KMS-11 (cell line): ENCODE measurements around the gene GARS1.

Experiments
- H2AFZ ChIP-seq: fragments of 200-600 bp; sonication (generic); 2 replicates; pipeline ENCODE4 v1.6.1; 2016; ENCODE audit warnings: antibody characterized with exemption, mixed run types, low read depth
- H3K27ac ChIP-seq: fragments of 200-600 bp; sonication (generic); 2 replicates; pipeline ENCODE4 v1.6.1; 2016; ENCODE audit warnings: mild to moderate bottlenecking, mixed run types
- H3K27me3 ChIP-seq: fragments of 200-600 bp; sonication (generic); 2 replicates; pipeline ENCODE4 v1.6.1; 2017; ENCODE audit warnings: mild to moderate bottlenecking, low read depth, mixed run types, moderate library complexity; ENCODE audit not compliant: insufficient read depth
- H3K36me3 ChIP-seq: fragments of 200-600 bp; sonication (generic); 2 replicates; pipeline ENCODE4 v1.6.1; 2017; ENCODE audit warnings: mild to moderate bottlenecking, mixed run types; ENCODE audit not compliant: insufficient read depth
- H3K4me1 ChIP-seq: fragments of 200-600 bp; sonication (generic); 2 replicates; pipeline ENCODE4 v1.6.1; 2016; ENCODE audit warnings: mild to moderate bottlenecking, low read depth, mixed run types; ENCODE audit not compliant: poor library complexity, severe bottlenecking
- H3K4me2 ChIP-seq: fragments of 200-600 bp; sonication (generic); 2 replicates; pipeline ENCODE4 v1.7.0; 2016; ENCODE audit warnings: mild to moderate bottlenecking, mixed run types
- H3K4me3 ChIP-seq: fragments of 200-600 bp; sonication (generic); IDR thresholded peaks from 2 replicates; pipeline ENCODE4 v1.6.1; 2017; ENCODE audit warnings: low read depth, low read length, mixed read lengths; ENCODE audit not compliant: insufficient read depth
- H3K79me2 ChIP-seq: fragments of 200-600 bp; sonication (generic); 2 replicates; pipeline ENCODE4 v1.6.1; 2016; ENCODE audit warnings: low read depth, mixed run types; ENCODE audit not compliant: insufficient read depth
- H3K9ac ChIP-seq: fragments of 200-600 bp; sonication (generic); 2 replicates; pipeline ENCODE4 v1.6.1; 2016; ENCODE audit warnings: mild to moderate bottlenecking, mixed run types
- H4K20me1 ChIP-seq: fragments of 200-600 bp; sonication (generic); 2 replicates; pipeline ENCODE4 v1.6.1; 2016; ENCODE audit warnings: mild to moderate bottlenecking, mixed run types; ENCODE audit not compliant: insufficient read depth
- TF ChIP-seq, protein P1 (sequence below): fragments of 200-600 bp; sonication (generic); conservative IDR thresholded peaks from 2 replicates; pipeline ENCODE4 v1.6.1; 2017; ENCODE audit warnings: low read depth, mild to moderate bottlenecking, antibody characterized with exemption, low read length, moderate library complexity, mixed read lengths

Gene GARS1

DNA sequence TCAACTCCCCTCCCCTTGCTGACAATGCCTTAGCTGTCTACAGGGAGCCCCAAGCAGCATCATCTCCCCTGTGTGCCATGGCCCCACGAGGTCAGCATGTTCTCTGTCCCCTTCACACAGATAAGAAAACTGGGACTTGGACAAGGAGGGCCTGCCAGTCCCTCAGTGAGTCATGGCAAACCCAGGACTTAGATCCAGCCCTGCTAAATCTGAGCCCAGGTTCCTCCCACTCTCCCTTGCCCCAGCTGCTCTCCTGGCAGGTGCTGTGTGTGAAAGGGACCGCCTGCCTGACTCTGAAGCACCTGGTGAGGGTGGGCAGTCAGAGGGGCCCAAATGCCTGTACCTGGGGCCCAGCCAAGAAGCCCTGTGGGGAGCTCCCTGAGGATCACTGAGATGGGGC, 80.2 kb downstream of the GARS1 start:
- H3K27ac ChIP-seq: no peak overlapping the region
- H3K4me1 ChIP-seq: no peaks in the 10 kb centered on the region
- TF ChIP-seq, protein P1, sequence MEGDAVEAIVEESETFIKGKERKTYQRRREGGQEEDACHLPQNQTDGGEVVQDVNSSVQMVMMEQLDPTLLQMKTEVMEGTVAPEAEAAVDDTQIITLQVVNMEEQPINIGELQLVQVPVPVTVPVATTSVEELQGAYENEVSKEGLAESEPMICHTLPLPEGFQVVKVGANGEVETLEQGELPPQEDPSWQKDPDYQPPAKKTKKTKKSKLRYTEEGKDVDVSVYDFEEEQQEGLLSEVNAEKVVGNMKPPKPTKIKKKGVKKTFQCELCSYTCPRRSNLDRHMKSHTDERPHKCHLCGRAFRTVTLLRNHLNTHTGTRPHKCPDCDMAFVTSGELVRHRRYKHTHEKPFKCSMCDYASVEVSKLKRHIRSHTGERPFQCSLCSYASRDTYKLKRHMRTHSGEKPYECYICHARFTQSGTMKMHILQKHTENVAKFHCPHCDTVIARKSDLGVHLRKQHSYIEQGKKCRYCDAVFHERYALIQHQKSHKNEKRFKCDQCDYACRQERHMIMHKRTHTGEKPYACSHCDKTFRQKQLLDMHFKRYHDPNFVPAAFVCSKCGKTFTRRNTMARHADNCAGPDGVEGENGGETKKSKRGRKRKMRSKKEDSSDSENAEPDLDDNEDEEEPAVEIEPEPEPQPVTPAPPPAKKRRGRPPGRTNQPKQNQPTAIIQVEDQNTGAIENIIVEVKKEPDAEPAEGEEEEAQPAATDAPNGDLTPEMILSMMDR: no peak
- H3K79me2 ChIP-seq: no peaks in the 10 kb centered on the region
- no peak overlapping the region for H2AFZ ChIP-seq
- H3K4me2 ChIP-seq: no peak overlapping the region
- H3K9ac ChIP-seq: no peak overlapping the region
- no peaks in the 10 kb centered on the region for H3K36me3 ChIP-seq
- no peak overlapping the region for H3K4me3 ChIP-seq
- no peaks in the 10 kb centered on the region for H4K20me1 ChIP-seq
- H3K27me3 ChIP-seq: peaks cover 35% of the 10 kb centered on the region

DNA sequence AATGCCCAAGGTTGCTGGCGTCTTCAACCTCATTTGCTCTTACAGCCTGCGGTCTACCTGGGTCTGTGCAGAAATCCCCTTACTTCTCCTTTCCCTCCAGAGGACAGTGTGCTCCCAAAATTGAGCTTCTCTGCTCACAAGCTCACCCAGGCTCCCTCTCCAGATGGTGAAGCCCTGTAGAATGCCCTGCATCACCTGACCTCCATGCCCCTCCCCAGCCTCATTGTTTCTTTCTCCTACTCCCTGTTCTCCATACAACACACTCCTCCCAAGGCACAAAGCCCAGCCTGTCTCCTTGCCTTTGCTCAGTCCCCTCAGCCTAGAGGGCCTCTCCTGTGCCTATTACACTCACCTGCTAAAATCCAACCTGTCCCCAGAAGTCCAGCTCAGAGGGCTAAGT, 84.1 kb downstream of the GARS1 start:
- no peaks in the 10 kb centered on the region for H3K4me1 ChIP-seq
- no peaks in the 10 kb centered on the region for H4K20me1 ChIP-seq
- TF ChIP-seq, protein P1: no peak
- no peaks in the 10 kb centered on the region for H3K36me3 ChIP-seq
- no peak overlapping the region for H2AFZ ChIP-seq
- no peak overlapping the region for H3K27ac ChIP-seq
- H3K4me2 ChIP-seq: no peak overlapping the region
- H3K79me2 ChIP-seq: no peaks in the 10 kb centered on the region
- H3K4me3 ChIP-seq: no peak overlapping the region
- H3K27me3 ChIP-seq: peaks cover 35% of the 10 kb centered on the region
- H3K9ac ChIP-seq: no peak overlapping the region

DNA sequence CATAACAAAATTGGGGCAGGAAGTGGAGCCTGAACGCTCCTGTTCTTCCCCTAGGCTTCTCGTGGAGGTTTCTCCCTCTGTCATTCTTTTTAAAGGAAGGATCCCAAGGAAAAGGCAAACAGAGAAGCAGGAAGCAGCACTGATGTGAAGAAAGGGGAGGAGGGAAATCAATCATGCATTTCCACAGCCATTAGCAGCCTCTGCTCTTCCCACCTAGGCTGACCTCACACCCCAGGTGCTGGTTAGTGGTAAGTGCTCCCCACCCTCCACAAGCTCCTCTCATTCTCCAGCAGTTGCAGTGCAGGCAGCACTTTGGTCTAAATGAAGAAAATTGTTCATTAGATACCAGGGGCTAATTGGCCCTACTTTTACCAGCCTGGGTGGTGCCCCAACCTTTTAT, 85.0 kb downstream of the GARS1 start:
- Histone ChIP-seq H3K4me2 (no peak overlapping the region), H3K27me3 (peaks cover 35% of the 10 kb centered on the region), H3K4me3 (no peak overlapping the region), H3K36me3 (no peaks in the 10 kb centered on the region), H2AFZ (no peak overlapping the region), H3K9ac (no peak overlapping the region), H3K27ac (no peak overlapping the region), H4K20me1 (no peaks in the 10 kb centered on the region), H3K4me1 (no peaks in the 10 kb centered on the region), H3K79me2 (no peaks in the 10 kb centered on the region)
- TF ChIP-seq, protein P1: no peak

DNA sequence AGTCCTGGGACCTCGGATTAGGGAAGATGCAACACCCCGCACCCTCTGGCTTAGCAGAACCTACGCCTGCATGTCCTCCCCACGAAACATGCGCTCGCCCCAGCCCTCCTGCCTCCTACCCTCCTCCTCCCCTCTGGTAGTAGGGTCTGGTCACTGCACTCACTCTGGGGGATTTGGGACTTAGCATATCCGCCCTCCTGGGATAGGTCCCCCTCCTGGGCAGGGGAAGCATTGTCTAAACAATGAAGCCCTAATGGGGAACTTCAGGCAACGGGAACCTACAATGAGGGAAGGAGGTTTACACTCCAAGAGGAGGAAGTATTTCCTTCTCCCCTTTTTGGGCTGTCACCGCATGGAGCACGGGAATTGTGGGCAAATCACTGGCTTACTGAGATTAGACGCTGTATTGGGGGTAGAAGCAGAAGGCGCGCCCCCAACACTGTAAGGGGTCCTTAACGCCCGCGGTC, 86.7 kb downstream of the GARS1 start:
- no peak overlapping the region for H3K4me3 ChIP-seq
- H3K4me1 ChIP-seq: no peaks in the 10 kb centered on the region
- TF ChIP-seq, protein P1: no peak

DNA sequence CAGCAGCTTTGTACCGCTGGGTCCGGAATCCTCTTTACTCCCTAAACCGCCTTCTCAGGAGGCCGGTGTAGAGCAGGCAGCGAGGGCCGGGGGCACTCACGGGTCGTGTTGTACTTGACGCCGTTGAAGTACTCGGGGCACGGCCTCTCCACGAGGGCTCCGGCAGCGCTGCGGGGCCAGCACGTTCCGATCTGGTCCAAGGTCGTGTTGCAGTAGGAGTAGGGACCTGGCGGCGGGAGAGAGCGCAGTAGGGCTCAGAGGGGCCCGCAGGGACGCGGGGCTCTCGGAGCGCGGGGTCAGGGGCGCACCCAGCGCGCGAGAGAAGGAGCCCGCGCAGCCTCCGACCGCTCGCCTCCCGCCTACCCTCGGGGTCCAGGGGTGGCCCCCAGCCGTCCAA, 87.1 kb downstream of the GARS1 start:
- Histone ChIP-seq H3K27me3 (peaks cover 22% of the 10 kb centered on the region; the same call in 1 of the 2 replicates), H3K4me3 (no peak overlapping the region), H3K36me3 (no peaks in the 10 kb centered on the region), H3K9ac (no peak overlapping the region), H3K4me2 (no peak overlapping the region), H3K4me1 (no peaks in the 10 kb centered on the region), H2AFZ (no peak overlapping the region), H3K79me2 (no peaks in the 10 kb centered on the region), H3K27ac (no peak overlapping the region), H4K20me1 (no peaks in the 10 kb centered on the region)
- TF ChIP-seq, protein P1: no peak

More for the DNA sequence above, 86.7 kb downstream of the GARS1 start:
- H3K27ac ChIP-seq: no peak overlapping the region
- H3K9ac ChIP-seq: no peak overlapping the region
- H3K4me2 ChIP-seq: no peak overlapping the region
- H4K20me1 ChIP-seq: no peaks in the 10 kb centered on the region
- H3K36me3 ChIP-seq: no peaks in the 10 kb centered on the region
- peaks cover 26% of the 10 kb centered on the region; the same call in 1 of the 2 replicates for H3K27me3 ChIP-seq
- no peak overlapping the region for H2AFZ ChIP-seq
- H3K79me2 ChIP-seq: no peaks in the 10 kb centered on the region
